HG03159 (cell line): ENCODE results near the gene KIRREL1.

Experiments used
- ATAC-seq: cut with Tn5 transposase; IDR thresholded peaks from one replicate; pipeline ENCODE4 v1.9.1; 2021; ENCODE audit warnings: mild to moderate bottlenecking, moderate library complexity; ENCODE audit not compliant: unreplicated experiment

The KIRREL1 gene

DNA sequence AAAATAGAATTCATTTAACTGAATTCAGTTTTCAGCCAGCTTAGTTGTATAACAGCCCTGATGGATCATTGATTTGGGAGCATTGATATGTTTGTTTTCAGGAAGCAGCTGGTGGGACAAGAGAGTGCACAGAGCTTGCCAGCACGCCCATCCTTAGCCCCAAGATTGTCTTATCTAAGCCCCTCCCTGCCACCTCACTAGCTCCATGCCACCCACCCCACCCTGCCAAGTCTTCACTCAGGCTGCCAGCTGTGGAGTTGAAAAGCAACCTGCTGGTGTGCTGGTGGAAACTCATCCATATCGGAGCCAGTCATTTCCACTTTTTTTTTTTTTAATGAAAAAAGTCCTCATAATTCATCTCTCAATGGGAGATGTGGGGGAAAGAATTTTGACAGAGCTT, 11.8 kb downstream of the KIRREL1 start:
- no peak for ATAC-seq

GRCh38 chr1:158007180-158007579, 13.7 kb downstream of the KIRREL1 start:
- ATAC-seq: no peak

DNA sequence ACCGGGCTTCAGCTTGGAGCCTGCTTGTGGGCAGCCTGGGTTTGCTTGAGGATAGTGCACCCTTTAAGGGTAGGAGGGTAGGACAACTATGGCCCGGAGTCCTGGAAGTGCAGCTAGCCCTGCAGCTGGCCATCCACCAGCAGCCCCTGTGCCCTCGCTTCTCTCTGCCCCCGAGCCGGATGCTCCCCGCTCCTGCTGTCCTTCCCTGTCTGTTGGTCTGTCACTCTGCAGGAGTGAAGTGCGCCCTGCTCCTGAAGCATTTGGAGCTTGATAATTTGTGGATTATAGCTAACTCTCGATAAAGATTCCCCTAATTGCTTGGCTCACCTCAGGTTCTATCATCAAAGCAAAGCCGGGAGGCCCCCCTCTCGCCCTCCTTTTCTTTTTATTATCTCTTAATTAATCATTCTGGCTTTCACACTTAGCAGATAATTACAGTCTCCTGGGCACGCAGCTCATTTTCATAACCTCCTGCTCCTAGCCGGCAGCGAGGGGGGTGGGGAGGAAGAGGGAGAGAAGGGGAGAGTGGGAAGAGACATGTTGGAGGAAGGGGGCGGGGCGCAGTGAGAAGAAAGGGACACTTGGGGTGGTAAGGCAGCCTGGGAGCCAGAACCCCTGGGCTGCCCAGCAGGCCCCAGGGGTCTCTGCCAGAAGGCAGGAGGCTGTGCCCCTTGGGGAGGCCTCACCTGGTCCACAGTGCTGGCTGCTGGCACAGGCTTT, 14.4 kb downstream of the KIRREL1 start:
- ATAC-seq: no peak

- no peak for ATAC-seq
These were observed 15.2 kb downstream of the KIRREL1 start for GRCh38 chr1:158008630-158009029.

- ATAC-seq: no peak
These were observed 18.3 kb downstream of the KIRREL1 start for GRCh38 chr1:158011714-158012113.

- ATAC-seq: no peak
These were observed 20.6 kb downstream of the KIRREL1 start for GRCh38 chr1:158013840-158014730.

GRCh38 chr1:158014731-158015320, 21.4 kb downstream of the KIRREL1 start:
- no peak for ATAC-seq

- no peak for ATAC-seq
These were observed 23.3 kb downstream of the KIRREL1 start for GRCh38 chr1:158016651-158017335.

DNA sequence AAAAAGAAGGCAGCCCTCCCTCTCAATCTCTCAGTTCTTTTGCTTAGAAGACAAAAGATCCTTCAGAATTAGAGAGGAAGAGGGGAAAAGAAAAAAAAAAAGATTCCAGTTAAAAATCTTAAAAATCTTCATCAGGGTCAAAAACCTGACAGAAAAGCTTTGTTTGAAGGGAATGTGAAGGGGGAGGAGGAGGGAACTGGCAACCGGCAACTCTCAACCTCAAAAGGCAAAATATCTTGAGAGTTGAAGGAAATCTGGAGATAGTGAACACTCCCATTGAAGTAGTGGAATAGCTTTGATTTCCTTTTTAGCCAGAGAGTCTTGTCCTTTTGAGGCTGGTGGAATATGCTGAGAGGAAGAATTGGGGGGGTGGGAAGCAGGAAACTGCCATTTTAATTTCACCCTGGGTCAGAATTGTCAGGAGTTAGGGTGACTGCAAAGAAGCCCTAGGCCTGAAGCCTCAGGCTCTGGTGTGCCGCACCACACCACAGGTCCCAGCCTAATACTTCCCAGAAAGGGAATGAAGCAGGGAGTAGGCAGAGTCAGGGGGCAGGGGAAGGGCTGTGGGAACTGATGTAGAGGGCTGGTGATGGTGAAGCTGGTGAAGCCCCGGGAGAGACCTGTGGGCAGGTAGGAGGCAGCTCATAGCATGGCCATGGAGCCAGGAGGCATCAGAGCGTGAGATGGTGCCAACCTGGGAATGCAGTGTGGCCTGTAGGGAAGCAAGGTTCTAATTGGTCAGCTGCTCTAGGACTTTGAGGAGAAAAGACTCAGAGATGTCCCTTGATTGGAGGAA, 24.6 kb downstream of the KIRREL1 start:
- no peak for ATAC-seq

DNA sequence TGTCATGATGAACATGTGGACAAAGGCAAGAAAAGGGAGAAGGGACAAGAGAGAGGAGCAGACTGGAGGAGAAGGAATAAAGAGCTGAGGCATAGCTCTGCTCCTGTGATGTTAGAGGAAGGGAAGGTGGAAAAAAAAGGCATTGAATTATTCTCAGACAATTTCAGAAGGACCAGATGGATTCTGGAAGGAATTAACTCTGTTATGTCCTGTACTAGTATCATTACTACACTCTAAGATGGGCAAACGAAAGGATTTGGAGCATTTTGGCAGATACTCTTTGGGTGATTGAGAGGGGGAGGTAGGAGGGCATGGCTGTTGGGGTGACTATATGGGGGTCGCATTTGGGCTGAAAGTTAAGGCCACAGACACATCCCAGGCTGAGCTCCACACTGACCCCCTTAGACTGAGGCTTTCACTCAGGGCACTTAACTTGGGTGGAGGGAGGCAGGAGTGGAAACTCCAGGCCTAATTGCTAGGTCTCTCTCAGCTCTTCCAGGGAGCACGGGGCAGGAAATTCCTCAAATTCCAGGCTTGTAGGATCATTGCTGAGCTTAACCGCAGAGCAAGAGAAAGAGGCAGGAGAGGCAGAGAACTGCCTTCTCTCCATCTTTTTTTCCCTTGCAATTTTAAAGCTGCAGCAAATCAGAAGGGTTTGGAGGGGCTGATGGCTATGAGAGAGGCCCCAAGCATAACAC, 25.9 kb downstream of the KIRREL1 start:
- ATAC-seq: no peak

GRCh38 chr1:158020259-158020885, 26.9 kb downstream of the KIRREL1 start:
- ATAC-seq: no peak

GRCh38 chr1:158020886-158021620, 27.6 kb downstream of the KIRREL1 start:
- no peak for ATAC-seq

DNA sequence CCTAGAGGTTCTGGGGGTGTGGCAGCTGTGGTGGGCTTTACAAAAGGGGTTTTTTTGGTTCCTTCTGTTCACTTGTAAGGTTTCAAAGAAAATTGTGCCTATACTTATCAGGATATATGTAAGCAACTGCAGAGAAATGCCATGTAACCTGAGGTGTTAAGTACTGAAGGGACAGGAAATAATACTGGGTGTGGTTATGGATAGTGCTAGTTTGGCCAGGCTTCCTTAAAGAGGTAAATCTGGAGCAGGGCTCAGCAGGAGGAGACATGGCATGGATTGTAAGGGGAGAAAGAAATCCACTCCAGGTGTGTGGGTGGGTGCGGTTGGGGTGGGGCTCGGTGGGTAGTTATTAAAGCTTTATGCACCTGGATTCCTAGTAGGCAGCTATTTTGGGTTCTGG, 28.3 kb downstream of the KIRREL1 start:
- no peak for ATAC-seq

- no peak for ATAC-seq
These were observed 29.3 kb downstream of the KIRREL1 start for GRCh38 chr1:158022554-158023312.

DNA sequence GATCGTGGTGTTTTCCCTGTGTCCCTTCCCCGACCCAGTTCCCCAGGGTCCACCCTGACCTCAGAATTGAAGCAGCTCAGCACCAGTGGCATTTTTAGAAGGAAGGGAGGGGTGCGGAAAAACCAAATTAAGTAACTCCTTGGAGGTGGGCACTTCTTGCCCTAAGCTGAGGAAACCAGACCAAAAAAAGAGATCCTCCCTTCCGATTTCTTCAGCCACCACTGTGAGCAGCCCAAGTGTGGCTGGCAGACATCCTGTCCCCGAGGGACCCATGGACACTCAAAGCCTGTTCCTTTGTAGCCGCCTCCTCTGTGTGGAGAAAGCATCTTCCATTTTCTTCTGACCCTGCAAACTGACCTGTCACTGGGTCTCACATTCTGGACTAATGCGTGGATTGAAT, 31.3 kb downstream of the KIRREL1 start:
- ATAC-seq: no peak

DNA sequence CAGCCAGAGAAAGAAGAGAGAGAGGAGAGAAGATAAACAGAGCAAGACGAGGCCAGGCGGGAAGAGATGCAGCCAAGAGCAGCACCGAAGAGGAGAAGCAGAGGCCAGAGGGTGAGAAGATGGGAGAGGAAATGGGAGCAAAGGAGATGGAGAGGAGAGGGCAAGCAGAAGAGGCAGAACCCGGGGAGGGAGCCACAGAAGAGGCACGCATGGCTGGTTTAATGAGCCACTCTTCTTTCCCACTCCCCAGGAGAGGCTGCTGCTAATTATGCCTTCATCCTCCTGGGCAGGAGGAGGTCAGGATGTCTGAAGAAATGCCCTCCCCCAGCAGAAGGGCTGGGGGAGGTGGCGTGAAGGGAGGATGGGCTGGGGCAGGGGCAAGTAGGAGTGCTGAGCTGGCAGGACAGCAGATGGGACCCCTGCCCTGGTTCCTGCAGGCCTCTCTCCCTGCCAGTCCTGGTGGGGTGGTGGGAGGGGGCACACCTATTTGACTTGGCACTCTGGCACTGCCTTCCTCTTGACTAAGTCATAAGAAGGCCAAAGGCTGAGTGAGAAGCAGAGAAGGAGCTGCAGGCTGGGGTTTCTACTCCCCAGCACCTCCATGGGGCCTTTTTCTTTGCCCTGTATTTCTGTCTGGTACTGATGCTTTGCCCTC, 32.3 kb downstream of the KIRREL1 start:
- no peak for ATAC-seq

DNA sequence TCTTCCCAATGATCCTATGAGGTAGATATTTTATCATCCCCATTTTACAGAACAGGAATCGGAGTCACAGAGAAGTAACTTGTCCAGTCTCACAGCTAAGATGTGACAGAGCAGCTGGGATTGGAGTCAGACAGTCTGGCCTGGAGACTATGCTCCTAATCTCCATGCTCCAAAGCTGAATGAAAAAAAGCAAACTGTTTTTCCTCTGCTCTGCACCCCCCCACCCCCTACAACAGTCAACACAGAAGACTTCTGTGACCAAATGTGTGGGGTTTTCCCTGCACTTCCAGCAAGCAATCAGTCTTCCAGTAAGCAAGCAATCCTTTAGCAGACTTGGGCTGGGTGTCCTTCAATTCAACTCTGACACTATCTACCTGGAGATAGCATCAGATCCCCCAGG, 33.2 kb downstream of the KIRREL1 start:
- ATAC-seq: no peak
